ENCODE measurements around the gene CAGE1.

GRCh38 chr6:7406743-7407142 lies 17.2 kb upstream of the CAGE1 start:
- no peak for TF ChIP-seq POLR2A (IDR thresholded peaks at IDR 0.05)
- no peak for TF ChIP-seq CTCF (IDR thresholded peaks at IDR 0.05)

Data from tibial nerve (tissue), 3 donors.